Pulmonary artery endothelial cell (primary cell): ENCODE data around the gene PMPCB. TPM values are rescaled to one million over a fixed set of nuclear protein-coding genes. Genes with fewer than 3 reads are reported as not detected.
A peak's percentile ranks its signal among the peaks of the same experiment; 100 is the strongest.

Experiments
- DNase-seq: peaks from one replicate; pipeline ENCODE4 v3.0.0-alpha.2; 2011; ENCODE audit warnings: low read depth, low spot score
- total RNA-seq: library from RNA; depleted of rRNA; stranded (reverse); fragments of >200 nt; gene quantifications from 2 replicates; pipeline ENCODE4 v1.2.3, GENCODE V29; 2014

Gene PMPCB
- total RNA-seq, 1 donor from 2014 or later: 56.0 TPM

GRCh38 chr7:103317009-103317408 lies 19.8 kb downstream of the PMPCB start:
- DNase-seq: no peak

GRCh38 chr7:103325744-103326143 lies 28.5 kb downstream of the PMPCB start:
- DNase-seq: no peak

GRCh38 chr7:103336761-103337160 lies 39.5 kb downstream of the PMPCB start:
- no peak for DNase-seq

- DNase-seq: no peak
Observed at GRCh38 chr7:103338864-103339263, 41.6 kb downstream of the PMPCB start.

GRCh38 chr7:103341466-103341865 lies 44.2 kb downstream of the PMPCB start:
- no peak for DNase-seq

GRCh38 chr7:103343332-103343731 lies 46.1 kb downstream of the PMPCB start:
- DNase-seq: no peak

- no peak for DNase-seq
Observed at GRCh38 chr7:103343758-103344452, 46.7 kb downstream of the PMPCB start.

- DNase-seq: peak; percentile 72
Observed at GRCh38 chr7:103344453-103345149, 47.4 kb downstream of the PMPCB start, which contains the start of gene DNAJC2. Gene DNAJC2, minus strand, starts transcription at chr7:103344767. Its CDS starts 145 bp downstream, at chr7:103344622.

GRCh38 chr7:103346396-103346795 lies 49.2 kb downstream of the PMPCB start:
- no peak for DNase-seq

GRCh38 chr7:103347507-103348267 lies 50.5 kb downstream of the PMPCB start, which contains the start of gene PSMC2:
Gene PSMC2, plus strand, starts transcription at chr7:103347643. Its CDS starts 69 bp downstream, at chr7:103347712.
- DNase-seq: peak; percentile 63

GRCh38 chr7:103348452-103348851 lies 51.2 kb downstream of the PMPCB start:
- DNase-seq: no peak

- DNase-seq: no peak
Observed at GRCh38 chr7:103348959-103349358, 51.7 kb downstream of the PMPCB start.

- DNase-seq: no peak
Observed at GRCh38 chr7:103349805-103350204, 52.6 kb downstream of the PMPCB start.

Other genes starting within 250 kb of the PMPCB start
- gene FBXL13, start 222.6 kb upstream of the PMPCB start, total RNA-seq: 0.73 and 3.0 TPM in 2 replicates
- gene ARMC10, start 222.3 kb upstream of the PMPCB start, total RNA-seq: 44.7 and 49.0 TPM in 2 replicates
- gene NAPEPLD, start 148.3 kb upstream of the PMPCB start, total RNA-seq: 7.5 and 10.0 TPM in 2 replicates
- gene DNAJC2, start 47.3 kb downstream of the PMPCB start, total RNA-seq: 21.9 and 26.4 TPM in 2 replicates
- 231 and 360 TPM in 2 replicates for gene PSMC2, start 50.2 kb downstream of the PMPCB start, total RNA-seq
- gene SLC26A5, start 148.8 kb downstream of the PMPCB start, total RNA-seq: not detected in 2 replicates